ENCODE data around the gene GRIK5. TPM values are rescaled to one million over a fixed set of nuclear protein-coding genes. Genes with fewer than 3 reads are reported as not detected.

GRIK5 gene
- total and polyA plus RNA-seq, 7 experiments from 2014 or later = 0.09 to 3.5 (median 0.74) TPM; not detected in 1

DNA sequence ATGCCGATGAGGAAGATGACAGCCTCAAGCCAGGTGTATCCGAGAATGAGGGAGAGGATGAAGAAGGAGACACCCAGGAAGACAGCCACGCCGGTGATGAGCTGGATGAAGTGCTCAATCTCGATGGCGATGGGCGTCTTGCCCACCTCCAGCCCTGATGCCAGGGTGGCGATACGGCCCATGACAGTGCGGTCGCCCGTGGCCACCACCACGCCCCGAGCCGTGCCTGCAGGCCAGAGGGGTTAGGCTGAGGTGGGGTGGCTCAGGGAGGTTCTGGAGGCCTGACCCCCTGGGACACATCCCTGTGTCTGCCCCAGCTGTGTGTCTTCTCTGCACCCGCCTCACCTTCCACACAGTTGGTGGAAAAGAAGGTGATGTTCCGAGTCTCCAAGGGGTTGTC lies 85.0 kb downstream of the GRIK5 start:
- H3K36me3 Mint-ChIP-seq = peaks cover 0 to 21% (median 4%) of the 10 kb centered on the region in 5 donors
- Histone ChIP-seq H3K36me3 (ENCODE audit: control insufficient read depth in 2 of 3, insufficient read depth in 3 of 3, low read length in 3 of 3) (peaks cover 0 to 9% (median 0%) of the 10 kb centered on the region in 3 experiments), H3K27ac (ENCODE audit: low read depth, low read length) (no peak overlapping the region), H3K27me3 (ENCODE audit: control insufficient read depth in 2 of 2, insufficient read depth in 2 of 2, low read length in 2 of 2) (no peaks in the 10 kb centered on the region), H3K4me3 (ENCODE audit: low read length) (no peak overlapping the region), H3K4me1 (ENCODE audit: control insufficient read depth in 2 of 2, insufficient read depth in 2 of 2, low read length in 2 of 2) (no peaks in the 10 kb centered on the region), H3K9me3 (ENCODE audit: control insufficient read depth in 2 of 3, low read length in 3 of 3) (no peaks in the 10 kb centered on the region)
- ATAC-seq (no peak), DNase-seq (no peak)
- H3K4me3 Mint-ChIP-seq = no peak overlapping the region
- H3K9me3 Mint-ChIP-seq = peaks cover 0 to 1% (median 0%) of the 10 kb centered on the region in 11 donors
- intact Hi-C loops (cut with micrococcal nuclease) = no loop called here
- ChIA-PET POLR2A (no interaction called here), CTCF (no interaction called here)
- no peaks in the 10 kb centered on the region for H3K27me3 Mint-ChIP-seq
- H3K27ac Mint-ChIP-seq = no peak overlapping the region
- no peaks in the 10 kb centered on the region for H3K4me1 Mint-ChIP-seq

DNA sequence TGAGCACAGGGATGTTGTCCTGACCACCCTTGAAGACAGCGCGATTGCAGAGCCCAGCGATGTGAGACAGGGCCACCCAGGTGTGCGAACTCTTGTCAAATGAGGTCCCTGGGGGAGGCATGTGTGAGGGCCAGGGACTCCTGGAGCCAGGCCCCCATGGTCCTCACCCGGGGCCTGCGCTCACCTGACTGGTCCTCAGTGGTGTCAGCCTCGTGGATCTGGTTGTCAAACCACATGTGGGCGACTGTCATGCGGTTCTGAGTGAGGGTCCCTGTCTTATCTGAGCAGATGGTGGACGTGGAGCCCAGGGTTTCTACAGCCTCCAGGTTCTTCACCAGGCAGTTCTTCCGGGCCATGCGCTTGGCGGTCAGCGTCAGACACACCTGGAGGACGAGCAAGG lies 88.3 kb downstream of the GRIK5 start:
- H3K4me3 ChIP-seq (ENCODE audit: low read length) = no peak overlapping the region
- H3K9me3 Mint-ChIP-seq = peaks cover 0 to 1% (median 0%) of the 10 kb centered on the region in 11 donors
- peaks cover 0 to 2% (median 0%) of the 10 kb centered on the region in 7 donors for H3K4me1 Mint-ChIP-seq
- H3K27ac Mint-ChIP-seq = no peak overlapping the region
- no peaks in the 10 kb centered on the region for H3K4me1 ChIP-seq (ENCODE audit: control insufficient read depth in 2 of 2, insufficient read depth in 2 of 2, low read length in 2 of 2)
- peaks cover 0 to 3% (median 0%) of the 10 kb centered on the region in 3 experiments for H3K36me3 ChIP-seq (ENCODE audit: control insufficient read depth in 2 of 3, insufficient read depth in 3 of 3, low read length in 3 of 3)
- H3K9me3 ChIP-seq (ENCODE audit: control insufficient read depth in 2 of 3, low read length in 3 of 3) = no peaks in the 10 kb centered on the region
- no peaks in the 10 kb centered on the region for H3K27me3 Mint-ChIP-seq
- CTCF ChIA-PET = no interaction called here
- H3K27ac ChIP-seq (ENCODE audit: low read depth, low read length) = no peak overlapping the region
- H3K36me3 Mint-ChIP-seq = peaks cover 0 to 17% (median 4%) of the 10 kb centered on the region in 5 donors
- intact Hi-C loops (cut with micrococcal nuclease) = no loop called here
- ATAC-seq (no peak), DNase-seq (no peak)
- H3K27me3 ChIP-seq (ENCODE audit: control insufficient read depth in 2 of 2, insufficient read depth in 2 of 2, low read length in 2 of 2) = no peaks in the 10 kb centered on the region
- no peak overlapping the region for H3K4me3 Mint-ChIP-seq
- POLR2A ChIA-PET = no interaction called here

GRCh38 chr19:41978470-41978869 lies 91.5 kb downstream of the GRIK5 start:
- no peak for DNase-seq
- no peaks in the 10 kb centered on the region for H3K27me3 ChIP-seq (ENCODE audit: control insufficient read depth in 2 of 2, insufficient read depth in 2 of 2, low read length in 2 of 2)

GRCh38 chr19:41977916-41978315 lies 92.1 kb downstream of the GRIK5 start:
- H3K4me3 Mint-ChIP-seq = no peak overlapping the region
- H3K36me3 Mint-ChIP-seq = peaks cover 0 to 15% (median 0%) of the 10 kb centered on the region in 5 donors
- Histone ChIP-seq H3K4me3 (ENCODE audit: low read length) (no peak overlapping the region), H3K9me3 (ENCODE audit: control insufficient read depth in 2 of 3, low read length in 3 of 3) (no peaks in the 10 kb centered on the region), H3K36me3 (ENCODE audit: control insufficient read depth in 2 of 3, insufficient read depth in 3 of 3, low read length in 3 of 3) (no peaks in the 10 kb centered on the region), H3K27me3 (ENCODE audit: control insufficient read depth in 2 of 2, insufficient read depth in 2 of 2, low read length in 2 of 2) (no peaks in the 10 kb centered on the region), H3K4me1 (ENCODE audit: control insufficient read depth in 2 of 2, insufficient read depth in 2 of 2, low read length in 2 of 2) (no peaks in the 10 kb centered on the region), H3K27ac (ENCODE audit: low read depth, low read length) (no peak overlapping the region)
- intact Hi-C loops (cut with micrococcal nuclease) = no loop called here
- DNase-seq = no peak
- H3K27ac Mint-ChIP-seq = no peak overlapping the region
- ChIA-PET POLR2A (no interaction called here), CTCF (interaction anchor here (1.1 kb wide), 1 partner anchor 104 kb away, joined by 3 read pairs; no protein-coding TSS in a partner anchor)
- H3K27me3 Mint-ChIP-seq = no peaks in the 10 kb centered on the region
- peaks cover 0 to 2% (median 0%) of the 10 kb centered on the region in 7 donors for H3K4me1 Mint-ChIP-seq
- no peak for ATAC-seq
- H3K9me3 Mint-ChIP-seq = no peaks in the 10 kb centered on the region

More at GRCh38 chr19:41978470-41978869, 91.5 kb downstream of the GRIK5 start:
- no peak overlapping the region for H3K27ac Mint-ChIP-seq
- H3K4me1 ChIP-seq (ENCODE audit: control insufficient read depth in 2 of 2, insufficient read depth in 2 of 2, low read length in 2 of 2) = no peaks in the 10 kb centered on the region
- POLR2A ChIA-PET = no interaction called here
- H3K27me3 Mint-ChIP-seq = no peaks in the 10 kb centered on the region
- no peaks in the 10 kb centered on the region for H3K9me3 Mint-ChIP-seq
- H3K4me1 Mint-ChIP-seq = peaks cover 0 to 2% (median 0%) of the 10 kb centered on the region in 7 donors
- no peaks in the 10 kb centered on the region for H3K36me3 ChIP-seq (ENCODE audit: control insufficient read depth in 2 of 3, insufficient read depth in 3 of 3, low read length in 3 of 3)
- H3K36me3 Mint-ChIP-seq = peaks cover 0 to 15% (median 0%) of the 10 kb centered on the region in 5 donors
- no peak overlapping the region for H3K4me3 ChIP-seq (ENCODE audit: low read length)
- ATAC-seq = no peak
- intact Hi-C loops (cut with micrococcal nuclease) = no loop called here
- no peaks in the 10 kb centered on the region for H3K9me3 ChIP-seq (ENCODE audit: control insufficient read depth in 2 of 3, low read length in 3 of 3)
- H3K4me3 Mint-ChIP-seq = no peak overlapping the region
- H3K27ac ChIP-seq (ENCODE audit: low read depth, low read length) = no peak overlapping the region
- CTCF ChIA-PET = interaction anchor here (1.1 kb wide), 1 partner anchor 105 kb away, joined by 3 read pairs; no protein-coding TSS in a partner anchor

DNA sequence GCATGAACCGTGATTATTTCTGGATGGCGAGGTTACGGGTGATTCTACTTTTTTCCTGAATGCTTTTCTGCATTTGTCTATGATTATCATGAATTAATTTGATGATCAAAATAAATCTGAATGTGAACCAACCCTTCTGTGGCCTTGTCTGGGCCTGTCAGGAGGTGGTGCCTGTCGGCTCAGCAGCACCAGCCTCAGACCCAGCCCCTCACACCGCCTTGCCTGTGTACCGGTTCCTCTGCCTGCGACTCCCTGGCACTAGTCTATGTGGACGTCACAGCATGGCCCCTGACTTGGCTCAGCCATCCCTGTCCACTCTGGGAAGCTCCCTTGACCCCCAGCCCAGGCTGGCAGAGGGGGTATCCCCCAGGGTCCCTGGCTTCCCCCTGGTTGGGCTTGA lies 95.4 kb downstream of the GRIK5 start:
- CTCF ChIA-PET = no interaction called here

DNA sequence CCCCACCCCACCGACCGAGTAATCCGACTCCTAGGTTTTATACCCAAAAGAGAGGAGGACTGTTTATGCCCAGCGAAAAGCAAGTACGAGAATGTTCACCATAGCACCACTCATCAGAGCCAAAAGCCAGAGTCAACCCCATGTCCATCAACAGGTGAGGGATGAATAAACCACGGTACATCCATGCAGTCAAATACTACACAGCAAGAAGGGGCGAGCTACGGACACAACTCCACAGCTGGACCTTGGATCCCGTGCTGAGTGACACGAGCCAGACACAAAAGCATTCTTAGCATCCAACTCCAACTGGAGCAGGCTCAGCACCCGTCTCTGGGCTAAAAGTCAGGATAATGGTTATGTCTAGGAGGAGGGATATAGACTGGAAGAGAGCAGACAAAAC lies 98.6 kb downstream of the GRIK5 start:
- no peak for ATAC-seq
- peaks cover 0 to 2% (median 0%) of the 10 kb centered on the region in 5 donors for H3K27me3 Mint-ChIP-seq
- no peak overlapping the region for H3K4me3 ChIP-seq (ENCODE audit: low read length)
- no peaks in the 10 kb centered on the region for H3K4me1 ChIP-seq (ENCODE audit: control insufficient read depth in 2 of 2, insufficient read depth in 2 of 2, low read length in 2 of 2)
- intact Hi-C loops (cut with micrococcal nuclease) = no loop called here
- no peak overlapping the region for H3K4me3 Mint-ChIP-seq
- H3K36me3 Mint-ChIP-seq = peaks cover 0 to 13% (median 0%) of the 10 kb centered on the region in 5 donors
- no peak overlapping the region for H3K27ac Mint-ChIP-seq
- ChIA-PET CTCF (no interaction called here), POLR2A (interaction anchor here (0.6 kb wide), 1 partner anchor 97 kb away, joined by 3 read pairs; no protein-coding TSS in a partner anchor)
- no peak for DNase-seq
- no peak overlapping the region for H3K27ac ChIP-seq (ENCODE audit: low read depth, low read length)
- no peaks in the 10 kb centered on the region for H3K9me3 ChIP-seq (ENCODE audit: control insufficient read depth in 2 of 3, low read length in 3 of 3)
- peaks cover 0 to 5% (median 0%) of the 10 kb centered on the region in 7 donors for H3K4me1 Mint-ChIP-seq
- H3K36me3 ChIP-seq (ENCODE audit: control insufficient read depth in 2 of 3, insufficient read depth in 3 of 3, low read length in 3 of 3) = no peaks in the 10 kb centered on the region
- no peaks in the 10 kb centered on the region for H3K27me3 ChIP-seq (ENCODE audit: control insufficient read depth in 2 of 2, insufficient read depth in 2 of 2, low read length in 2 of 2)
- peaks cover 0 to 1% (median 0%) of the 10 kb centered on the region in 11 donors for H3K9me3 Mint-ChIP-seq

More for the DNA sequence above, 95.4 kb downstream of the GRIK5 start:
- no peak overlapping the region for H3K4me3 Mint-ChIP-seq
- no peaks in the 10 kb centered on the region for H3K4me1 ChIP-seq (ENCODE audit: control insufficient read depth in 2 of 2, insufficient read depth in 2 of 2, low read length in 2 of 2)
- no peaks in the 10 kb centered on the region for H3K9me3 ChIP-seq (ENCODE audit: control insufficient read depth in 2 of 3, low read length in 3 of 3)
- no peaks in the 10 kb centered on the region for H3K27me3 ChIP-seq (ENCODE audit: control insufficient read depth in 2 of 2, insufficient read depth in 2 of 2, low read length in 2 of 2)
- H3K36me3 Mint-ChIP-seq = peaks cover 0 to 18% (median 0%) of the 10 kb centered on the region in 5 donors
- no peaks in the 10 kb centered on the region for H3K36me3 ChIP-seq (ENCODE audit: control insufficient read depth in 2 of 3, insufficient read depth in 3 of 3, low read length in 3 of 3)
- DNase-seq (no peak), ATAC-seq (no peak)
- intact Hi-C loops (cut with micrococcal nuclease) = no loop called here
- H3K4me1 Mint-ChIP-seq = peaks cover 0 to 2% (median 0%) of the 10 kb centered on the region in 7 donors
- H3K27me3 Mint-ChIP-seq = no peaks in the 10 kb centered on the region
- no peak overlapping the region for H3K27ac ChIP-seq (ENCODE audit: low read depth, low read length)
- H3K9me3 Mint-ChIP-seq = no peaks in the 10 kb centered on the region
- H3K27ac Mint-ChIP-seq = no peak overlapping the region
- POLR2A ChIA-PET = no interaction called here
- no peak overlapping the region for H3K4me3 ChIP-seq (ENCODE audit: low read length)

DNA sequence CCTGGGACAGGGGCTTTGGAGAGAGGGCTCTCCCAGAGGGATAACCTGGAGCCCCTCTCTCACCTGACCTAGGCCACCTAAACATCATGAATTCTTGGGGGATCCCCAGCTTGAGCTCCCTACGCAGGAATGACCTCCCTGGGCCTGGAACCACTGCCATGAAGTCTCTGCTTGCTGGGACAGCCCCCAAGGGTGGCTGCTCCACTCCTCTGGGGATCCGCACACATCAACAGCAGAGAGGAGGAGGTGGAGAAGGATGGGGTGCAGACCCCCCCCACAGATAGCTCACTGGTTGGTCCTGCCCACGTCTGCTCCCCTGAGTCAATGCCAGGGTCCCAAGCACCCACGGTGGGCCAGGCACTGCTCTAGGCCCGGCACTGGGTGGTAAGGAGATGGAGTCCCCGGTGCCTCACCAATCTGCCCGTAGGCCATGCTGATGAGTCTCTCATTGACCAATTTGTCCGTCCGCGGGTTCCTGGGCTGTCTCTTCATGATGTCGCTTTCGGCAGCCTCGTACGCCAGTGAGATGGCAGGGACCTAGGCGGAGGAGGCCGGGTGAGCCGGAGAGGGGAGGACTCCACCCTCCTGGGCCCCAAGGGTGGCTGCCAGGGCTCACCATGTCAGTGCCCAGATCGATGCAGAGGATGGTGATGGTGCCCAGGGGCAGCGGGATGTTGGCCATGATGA lies 100.1 kb downstream of the GRIK5 start:
- no peaks in the 10 kb centered on the region for H3K9me3 ChIP-seq (ENCODE audit: control insufficient read depth in 2 of 3, low read length in 3 of 3)
- ChIA-PET CTCF (interaction anchor here (0.6 kb wide), 1 partner anchor 194 kb away, joined by 3 read pairs; no protein-coding TSS in a partner anchor), POLR2A (no interaction called here)
- intact Hi-C loops (cut with micrococcal nuclease) = no loop called here
- Mint-ChIP-seq H3K27ac (no peak overlapping the region), H3K4me3 (no peak overlapping the region), H3K9me3 (peaks cover 0 to 1% (median 0%) of the 10 kb centered on the region in 11 donors), H3K36me3 (peaks cover 0 to 11% (median 0%) of the 10 kb centered on the region in 5 donors), H3K27me3 (peaks cover 0 to 2% (median 0%) of the 10 kb centered on the region in 5 donors), H3K4me1 (peaks cover 0 to 5% (median 0%) of the 10 kb centered on the region in 7 donors)
- H3K4me3 ChIP-seq (ENCODE audit: low read length) = no peak overlapping the region
- ATAC-seq (no peak), DNase-seq (no peak)
- no peaks in the 10 kb centered on the region for H3K4me1 ChIP-seq (ENCODE audit: control insufficient read depth in 2 of 2, insufficient read depth in 2 of 2, low read length in 2 of 2)
- H3K36me3 ChIP-seq (ENCODE audit: control insufficient read depth in 2 of 3, insufficient read depth in 3 of 3, low read length in 3 of 3) = no peaks in the 10 kb centered on the region
- H3K27ac ChIP-seq (ENCODE audit: low read depth, low read length) = no peak overlapping the region
- H3K27me3 ChIP-seq (ENCODE audit: control insufficient read depth in 2 of 2, insufficient read depth in 2 of 2, low read length in 2 of 2) = no peaks in the 10 kb centered on the region
